ENCODE data around the gene BID.

Gene BID

GRCh38 chr22:17705951-17706900, 68.0 kb downstream of the BID start:
- no peak for TF ChIP-seq CTCF (IDR thresholded peaks at IDR 0.05; ENCODE audit: low read depth, low read length, poor library complexity, severe bottlenecking)
- TF ChIP-seq EZH2phosphoT487 (IDR thresholded peaks at IDR 0.05; ENCODE audit: borderline replicate concordance, low read length) = no peak
- Histone ChIP-seq H3K36me3 (ENCODE audit: control insufficient read depth, low read length) (peaks cover 33% of the 10 kb centered on the region), H3K27ac (ENCODE audit: low read depth, low read length) (no peak overlapping the region), H3K27me3 (ENCODE audit: control insufficient read depth, low read length) (no peaks in the 10 kb centered on the region), H3K9me3 (ENCODE audit: control insufficient read depth, insufficient read depth, low read length) (no peaks in the 10 kb centered on the region), H3K4me2 (ENCODE audit: low read length) (no peak overlapping the region), H3K4me1 (ENCODE audit: control insufficient read depth, low read length) (no peaks in the 10 kb centered on the region), H3F3A (ENCODE audit: control insufficient read depth, insufficient read depth) (no peaks in the 10 kb centered on the region), H3K79me2 (ENCODE audit: control insufficient read depth, low read length) (no peaks in the 10 kb centered on the region), H3K9me2 (replicated peaks; ENCODE audit: control insufficient read depth, low read length) (no peaks in the 10 kb centered on the region), H4K20me1 (ENCODE audit: control insufficient read depth, insufficient read depth, low read depth, low read length) (no peaks in the 10 kb centered on the region), H3K4me3 (ENCODE audit: low read length) (no peak overlapping the region)

DNA sequence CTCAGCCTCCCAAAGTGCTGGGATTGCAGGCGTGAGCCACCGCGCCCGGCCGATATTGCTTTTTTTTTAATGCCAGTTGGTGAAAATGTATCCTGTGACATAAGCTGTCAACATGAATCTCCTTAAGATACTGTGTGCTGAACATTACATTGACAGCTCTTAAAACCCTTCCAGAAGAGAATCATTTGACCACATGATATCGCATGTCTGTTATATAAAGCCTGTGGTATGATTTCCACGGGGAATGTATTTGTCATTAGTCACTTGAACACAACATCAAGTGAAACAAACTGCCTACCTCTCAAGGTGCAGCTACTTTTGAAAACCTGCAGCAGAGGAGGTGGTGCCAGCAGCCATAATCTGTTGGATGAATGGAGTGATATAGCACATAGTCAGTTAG, 68.7 kb downstream of the BID start:
- Histone ChIP-seq H3F3A (ENCODE audit: control insufficient read depth, insufficient read depth) (no peaks in the 10 kb centered on the region), H3K9me3 (ENCODE audit: control insufficient read depth, insufficient read depth, low read length) (no peaks in the 10 kb centered on the region), H3K9me2 (replicated peaks; ENCODE audit: control insufficient read depth, low read length) (no peaks in the 10 kb centered on the region), H3K27me3 (ENCODE audit: control insufficient read depth, low read length) (no peaks in the 10 kb centered on the region), H3K27ac (ENCODE audit: low read depth, low read length) (no peak overlapping the region), H3K4me1 (ENCODE audit: control insufficient read depth, low read length) (no peaks in the 10 kb centered on the region), H3K79me2 (ENCODE audit: control insufficient read depth, low read length) (no peaks in the 10 kb centered on the region), H4K20me1 (ENCODE audit: control insufficient read depth, insufficient read depth, low read depth, low read length) (no peaks in the 10 kb centered on the region), H3K36me3 (ENCODE audit: control insufficient read depth, low read length) (peaks cover 33% of the 10 kb centered on the region), H3K4me3 (ENCODE audit: low read length) (no peak overlapping the region), H3K4me2 (ENCODE audit: low read length) (no peak overlapping the region)
- TF ChIP-seq CTCF (IDR thresholded peaks at IDR 0.05; ENCODE audit: low read depth, low read length, poor library complexity, severe bottlenecking) (no peak), EZH2phosphoT487 (IDR thresholded peaks at IDR 0.05; ENCODE audit: borderline replicate concordance, low read length) (no peak)

DNA sequence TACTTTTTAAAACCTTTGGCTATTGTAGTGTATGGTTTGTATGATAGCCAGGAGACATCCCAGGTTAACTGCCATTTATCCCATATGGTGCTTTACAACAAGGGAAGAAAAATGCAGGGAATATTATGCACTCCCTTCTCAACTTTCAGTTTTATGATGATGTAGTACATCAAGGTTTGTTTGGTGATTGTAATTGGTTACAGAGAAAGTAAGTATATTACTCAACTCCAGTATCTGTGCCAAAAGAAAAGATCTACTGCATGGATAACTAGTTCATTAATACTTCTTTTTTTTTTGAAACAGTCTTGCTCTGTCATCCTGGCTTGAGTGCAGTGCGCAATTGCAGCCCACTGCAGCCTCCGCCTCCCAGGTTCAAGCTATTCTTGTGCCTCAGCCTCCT, 70.5 kb downstream of the BID start:
- Histone ChIP-seq H3K9me2 (replicated peaks; ENCODE audit: control insufficient read depth, low read length) (no peaks in the 10 kb centered on the region), H3K9me3 (ENCODE audit: control insufficient read depth, insufficient read depth, low read length) (no peaks in the 10 kb centered on the region), H3K4me2 (ENCODE audit: low read length) (no peak overlapping the region), H4K20me1 (ENCODE audit: control insufficient read depth, insufficient read depth, low read depth, low read length) (no peaks in the 10 kb centered on the region), H3K4me3 (ENCODE audit: low read length) (no peak overlapping the region), H3K27me3 (ENCODE audit: control insufficient read depth, low read length) (no peaks in the 10 kb centered on the region), H3K4me1 (ENCODE audit: control insufficient read depth, low read length) (no peaks in the 10 kb centered on the region), H3K36me3 (ENCODE audit: control insufficient read depth, low read length) (peaks cover 43% of the 10 kb centered on the region), H3F3A (ENCODE audit: control insufficient read depth, insufficient read depth) (no peaks in the 10 kb centered on the region; the same call in 1 of the 2 replicates), H3K79me2 (ENCODE audit: control insufficient read depth, low read length) (no peaks in the 10 kb centered on the region), H3K27ac (ENCODE audit: low read depth, low read length) (no peak overlapping the region)
- TF ChIP-seq EZH2phosphoT487 (IDR thresholded peaks at IDR 0.05; ENCODE audit: borderline replicate concordance, low read length) = no peak
- TF ChIP-seq CTCF (IDR thresholded peaks at IDR 0.05; ENCODE audit: low read depth, low read length, poor library complexity, severe bottlenecking) = no peak

All from DOHH2 (cell line).